Chondrocyte (in vitro differentiated cells): ENCODE data around the gene ATG4A. TPM values are rescaled to one million over a fixed set of nuclear protein-coding genes. Genes with fewer than 3 reads are reported as not detected.

Experiments
- DNase-seq: peaks from one replicate; pipeline ENCODE4 v3.0.0; 2021; ENCODE audit warnings: mixed read lengths, low spot score
- H3K27ac Mint-ChIP-seq: one replicate; pipeline ENCODE4 v1.8.0; 2021; ENCODE audit warnings: mild to moderate bottlenecking, moderate library complexity, mixed read lengths; ENCODE audit not compliant: unreplicated experiment
- H3K27me3 Mint-ChIP-seq: 2 replicates; pipeline ENCODE4 v1.8.0; 2021; ENCODE audit warnings: low read depth, mixed read lengths
- H3K36me3 Mint-ChIP-seq: 2 replicates; pipeline ENCODE4 v1.8.0; 2021; ENCODE audit warnings: low read depth, mixed read lengths
- H3K4me1 Mint-ChIP-seq: 2 replicates; pipeline ENCODE4 v1.8.0; 2021; ENCODE audit warnings: low read depth, mild to moderate bottlenecking, mixed read lengths
- H3K4me3 Mint-ChIP-seq: one replicate; pipeline ENCODE4 v1.8.0; 2021; ENCODE audit warnings: mild to moderate bottlenecking, moderate library complexity, mixed read lengths; ENCODE audit not compliant: unreplicated experiment
- H3K9me3 Mint-ChIP-seq: 2 replicates; pipeline ENCODE4 v1.8.0; 2021; ENCODE audit warnings: low read depth, mixed read lengths
- total RNA-seq: library from RNA; stranded (reverse); gene quantifications from 3 replicates; pipeline ENCODE4 v1.2.1, GENCODE V29; 2021
- TF ChIP-seq, protein P1 (sequence below): fragments of 200-600 bp; sonication (generic); IDR thresholded peaks from 2 replicates; pipeline ENCODE4 v1.5.0; 2021; ENCODE audit warnings: antibody characterized with exemption, mild to moderate bottlenecking, moderate library complexity

The ATG4A gene
- total RNA-seq, 1 donor from 2014 or later = 14.8 TPM

DNA sequence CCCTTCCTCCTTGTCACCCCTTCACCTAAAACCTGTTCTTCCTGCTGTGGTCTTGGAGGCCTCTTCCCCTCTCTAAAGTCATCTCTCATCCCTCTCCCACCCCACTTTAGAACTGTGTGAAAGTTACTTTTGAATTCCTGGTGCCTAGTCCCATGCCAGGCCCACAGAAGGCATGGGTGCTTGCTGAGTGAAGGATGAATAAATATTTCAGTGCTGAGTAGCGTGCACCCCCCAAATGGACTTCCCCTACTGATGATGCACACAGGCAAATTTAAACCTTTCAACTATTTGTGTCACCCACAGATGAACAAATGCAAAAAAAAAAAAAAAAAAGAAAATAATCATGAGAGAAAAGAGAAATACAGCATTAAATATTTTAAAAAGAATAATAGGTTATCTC lies 20.0 kb upstream of the ATG4A start:
- Mint-ChIP-seq H3K4me3 (no peak overlapping the region), H3K27me3 (peaks cover 51% of the 10 kb centered on the region), H3K27ac (no peak overlapping the region), H3K36me3 (no peaks in the 10 kb centered on the region), H3K9me3 (no peaks in the 10 kb centered on the region), H3K4me1 (no peaks in the 10 kb centered on the region)
- DNase-seq = no peak
- TF ChIP-seq, protein P1, sequence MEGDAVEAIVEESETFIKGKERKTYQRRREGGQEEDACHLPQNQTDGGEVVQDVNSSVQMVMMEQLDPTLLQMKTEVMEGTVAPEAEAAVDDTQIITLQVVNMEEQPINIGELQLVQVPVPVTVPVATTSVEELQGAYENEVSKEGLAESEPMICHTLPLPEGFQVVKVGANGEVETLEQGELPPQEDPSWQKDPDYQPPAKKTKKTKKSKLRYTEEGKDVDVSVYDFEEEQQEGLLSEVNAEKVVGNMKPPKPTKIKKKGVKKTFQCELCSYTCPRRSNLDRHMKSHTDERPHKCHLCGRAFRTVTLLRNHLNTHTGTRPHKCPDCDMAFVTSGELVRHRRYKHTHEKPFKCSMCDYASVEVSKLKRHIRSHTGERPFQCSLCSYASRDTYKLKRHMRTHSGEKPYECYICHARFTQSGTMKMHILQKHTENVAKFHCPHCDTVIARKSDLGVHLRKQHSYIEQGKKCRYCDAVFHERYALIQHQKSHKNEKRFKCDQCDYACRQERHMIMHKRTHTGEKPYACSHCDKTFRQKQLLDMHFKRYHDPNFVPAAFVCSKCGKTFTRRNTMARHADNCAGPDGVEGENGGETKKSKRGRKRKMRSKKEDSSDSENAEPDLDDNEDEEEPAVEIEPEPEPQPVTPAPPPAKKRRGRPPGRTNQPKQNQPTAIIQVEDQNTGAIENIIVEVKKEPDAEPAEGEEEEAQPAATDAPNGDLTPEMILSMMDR = no peak

DNA sequence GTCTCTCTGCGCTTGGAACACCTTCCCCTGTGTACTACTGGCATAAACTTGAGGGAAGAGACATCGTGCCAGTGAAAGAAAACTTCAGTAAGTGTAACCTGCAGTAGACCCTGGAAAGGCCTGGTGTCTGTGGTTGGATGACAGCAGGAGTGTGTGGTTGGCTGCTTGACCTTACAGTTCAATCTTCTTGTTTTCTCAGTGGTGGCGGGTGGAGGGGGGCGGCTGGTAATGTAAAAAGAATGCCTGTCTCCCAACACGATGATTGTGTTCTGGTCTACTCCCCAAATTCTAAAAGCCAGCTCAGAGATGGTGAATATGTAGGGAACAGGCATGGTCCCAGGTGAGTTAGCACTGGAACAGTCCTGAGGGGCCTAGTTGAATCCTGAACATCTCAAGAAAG lies 18.8 kb upstream of the ATG4A start:
- Mint-ChIP-seq H3K4me3 (no peak overlapping the region), H3K4me1 (no peaks in the 10 kb centered on the region), H3K27ac (no peak overlapping the region), H3K9me3 (no peaks in the 10 kb centered on the region), H3K36me3 (no peaks in the 10 kb centered on the region), H3K27me3 (peaks cover 43% of the 10 kb centered on the region)
- TF ChIP-seq, protein P1 = no peak
- DNase-seq = no peak

DNA sequence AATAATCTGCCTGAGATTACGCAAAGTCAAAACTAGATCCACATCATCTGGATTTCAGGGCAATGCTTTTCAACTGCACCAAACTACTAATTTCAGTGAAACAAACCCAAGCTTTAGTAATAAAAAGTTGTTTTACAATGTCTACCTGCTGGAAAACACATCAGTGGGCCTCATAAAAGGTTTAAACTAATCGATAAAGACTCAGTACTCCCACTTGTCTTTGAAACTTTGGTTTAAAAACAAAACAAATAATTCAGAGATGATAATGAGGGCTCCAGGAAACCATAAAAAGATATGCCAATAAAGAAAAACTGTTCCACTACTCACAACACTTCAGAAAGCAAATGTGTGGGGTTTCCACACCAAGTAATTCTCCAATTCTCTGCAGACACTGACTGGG lies 10.5 kb upstream of the ATG4A start:
- peaks cover 11% of the 10 kb centered on the region for H3K36me3 Mint-ChIP-seq
- H3K27me3 Mint-ChIP-seq = peaks cover 3% of the 10 kb centered on the region
- no peak for DNase-seq
- TF ChIP-seq, protein P1 = no peak
- H3K4me1 Mint-ChIP-seq = no peaks in the 10 kb centered on the region
- H3K4me3 Mint-ChIP-seq = no peak overlapping the region
- H3K9me3 Mint-ChIP-seq = no peaks in the 10 kb centered on the region
- no peak overlapping the region for H3K27ac Mint-ChIP-seq

DNA sequence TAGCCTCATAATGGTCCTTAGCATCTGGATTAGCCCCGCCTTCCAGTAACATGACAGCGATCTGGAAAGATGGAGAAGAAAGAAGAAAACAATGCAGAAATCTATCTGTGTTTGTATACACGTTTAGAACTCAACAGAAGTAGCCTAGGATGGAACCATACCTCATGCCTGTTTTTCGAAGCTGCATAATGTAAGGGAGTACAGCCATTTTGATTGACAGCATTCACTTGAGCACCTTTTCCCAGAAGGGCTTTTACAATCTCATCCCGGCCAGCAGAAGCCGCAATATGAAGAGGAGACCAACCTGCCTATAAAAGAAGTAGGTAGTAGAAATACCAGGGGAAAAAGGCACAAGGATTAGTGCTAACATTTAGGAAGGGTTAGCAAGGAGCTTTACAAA lies 3.8 kb upstream of the ATG4A start:
- no peaks in the 10 kb centered on the region for H3K9me3 Mint-ChIP-seq
- no peak for DNase-seq
- H3K4me3 Mint-ChIP-seq = no peak overlapping the region
- no peak overlapping the region for H3K27ac Mint-ChIP-seq
- TF ChIP-seq, protein P1 = no peak
- H3K4me1 Mint-ChIP-seq = peaks cover 7% of the 10 kb centered on the region
- H3K36me3 Mint-ChIP-seq = peaks cover 17% of the 10 kb centered on the region
- H3K27me3 Mint-ChIP-seq = no peaks in the 10 kb centered on the region

DNA sequence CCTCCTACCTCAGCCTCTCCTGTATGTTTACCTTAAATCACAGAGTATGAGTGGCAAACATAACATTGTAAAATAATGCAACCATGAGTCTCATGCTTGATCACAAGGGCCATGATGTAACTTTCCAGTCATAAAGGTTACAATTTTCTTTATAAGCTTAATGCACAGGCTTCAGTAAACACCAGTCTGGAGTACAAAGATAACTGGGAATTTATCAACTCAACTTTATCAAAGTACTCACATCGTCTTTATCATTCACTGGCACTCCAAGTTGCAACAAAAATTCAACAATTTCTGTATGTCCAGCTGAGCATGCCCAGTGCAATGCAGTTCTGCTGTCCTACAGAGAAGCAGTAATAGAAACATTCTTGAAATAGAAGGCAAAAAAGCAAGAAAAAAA lies 3.1 kb upstream of the ATG4A start:
- Mint-ChIP-seq H3K4me3 (no peak overlapping the region), H3K4me1 (peaks cover 7% of the 10 kb centered on the region), H3K27ac (no peak overlapping the region), H3K27me3 (no peaks in the 10 kb centered on the region), H3K36me3 (peaks cover 16% of the 10 kb centered on the region), H3K9me3 (no peaks in the 10 kb centered on the region)
- TF ChIP-seq, protein P1 = no peak
- DNase-seq = no peak
